HCT116 (cell line): Measurements from ENCODE around the gene STKLD1. TPM values are rescaled to one million over a fixed set of nuclear protein-coding genes. Genes with fewer than 3 reads are reported as not detected.

Experiments
- ATAC-seq: fragments of 200-7000 bp; cut with Tn5 transposase; 2 replicates; pipeline ENCODE4 v1.9.1; 2020; ENCODE audit warnings: mild to moderate bottlenecking, moderate library complexity
- BruUV-seq: library from RNA; stranded (reverse); fragments of 400-500 nt; replicated peaks from 2 replicates; lab custom pipeline; 2021; lab: Mats Ljungman, UMichigan
- CTCF ChIA-PET: fragments of 300-600 bp; sonication (Branson Sonifier 250); formaldehyde crosslinking; loops from one replicate; lab custom pipeline; 2021; ENCODE audit warnings: antibody characterized with exemption; lab: Charles Lee
- POLR2A ChIA-PET: fragments of 300-600, 350-600 bp; sonication (Branson Sonifier 250); formaldehyde crosslinking; loops from one replicate; lab custom pipeline; 2021; ENCODE audit warnings: antibody characterized with exemption; lab: Charles Lee
- RAD21 ChIA-PET, 2 experiments: fragments of 300-600 bp; sonication (Branson Sonifier 250); formaldehyde crosslinking; loops; one replicate each; lab custom pipeline; 2023; ENCODE audit warnings: low total read pairs in 2 of 2; ENCODE audit not compliant: uncharacterized antibody in 2 of 2, unreplicated experiment in 2 of 2, low non-redundant PET in 1 of 2; lab: Charles Lee
- DNase-seq: peaks from one replicate; pipeline ENCODE4 v3.0.0-alpha.2; 2010; ENCODE audit warnings: low read depth, low spot score
- H2AFZ ChIP-seq: fragments of 200-600 bp; shearing (Covaris generic), sonication (generic); 2 replicates; pipeline ENCODE4 v1.6.1; 2017; ENCODE audit warnings: low read depth, mixed run types, mixed read lengths, antibody characterized with exemption, low read length; ENCODE audit not compliant: poor library complexity, severe bottlenecking
- H3K27ac ChIP-seq: 2 replicates; pipeline ENCODE4 v1.5.1; 2012; ENCODE audit warnings: low read depth, low read length
- H3K27me3 ChIP-seq: fragments of 200-600 bp; sonication (generic); 2 replicates; pipeline ENCODE4 v1.6.1; 2016; ENCODE audit warnings: mixed run types, low read length, mixed read lengths; ENCODE audit not compliant: insufficient read depth
- H3K36me3 ChIP-seq, 2 experiments: fragments of 200-500 bp in 1 of 2; fragments of 200-600 bp in 1 of 2; sonication (Bioruptor generic) in 1 of 2; sonication (generic) in 1 of 2; 2 replicates each; pipeline versions ENCODE4 v1.5.1 to v1.6.1; 2014 to 2016; ENCODE audit warnings: low read length in 2 of 2, inconsistent platforms in 1 of 2, mixed read lengths in 1 of 2, mixed run types in 1 of 2; ENCODE audit not compliant: insufficient read depth in 2 of 2, control insufficient read depth in 1 of 2
- H3K4me1 ChIP-seq, 2 experiments: fragments of 200-600 bp in 1 of 2; sonication (generic) in 1 of 2; 2 replicates each; pipeline versions ENCODE4 v1.5.1 to v1.6.1; 2012 to 2017; ENCODE audit warnings: low read length in 2 of 2, inconsistent platforms in 1 of 2, mild to moderate bottlenecking in 1 of 2, mixed read lengths in 1 of 2, mixed run types in 1 of 2, moderate library complexity in 1 of 2; ENCODE audit not compliant: insufficient read depth in 2 of 2, control insufficient read depth in 1 of 2
- H3K4me2 ChIP-seq: fragments of 200-600 bp; sonication (generic); 2 replicates; pipeline ENCODE4 v1.6.1; 2017; ENCODE audit warnings: mixed run types, low read length, mixed read lengths
- H3K4me3 ChIP-seq, 2 experiments: fragments of 200-600 bp in 1 of 2; sonication (generic) in 1 of 2; replicated peaks in 1 of 2; 2 replicates each; pipeline ENCODE4 v1.5.1; 2011 to 2016; ENCODE audit warnings: low read length in 2 of 2, control low read depth in 1 of 2, low read depth in 1 of 2, mild to moderate bottlenecking in 1 of 2, mixed read lengths in 1 of 2, mixed run types in 1 of 2
- H3K79me2 ChIP-seq: fragments of 200-600 bp; sonication (generic); 2 replicates; pipeline ENCODE4 v1.6.1; 2017; ENCODE audit warnings: mild to moderate bottlenecking, mixed run types, low read length, moderate library complexity, mixed read lengths; ENCODE audit not compliant: insufficient read depth
- H3K9ac ChIP-seq: fragments of 200-600 bp; sonication (generic); 2 replicates; pipeline ENCODE4 v1.6.1; 2016; ENCODE audit warnings: low read length, mixed read lengths
- H3K9me2 ChIP-seq: fragments of 200-600 bp; sonication (generic), shearing (Covaris generic); 2 replicates; pipeline ENCODE4 v1.6.1; 2017; ENCODE audit warnings: mixed run types, mild to moderate bottlenecking, moderate library complexity; ENCODE audit not compliant: insufficient read depth
- H3K9me3 ChIP-seq, 2 experiments: fragments of 200-500 bp in 1 of 2; fragments of 200-600 bp in 1 of 2; sonication (Bioruptor generic) in 1 of 2; sonication (generic) in 1 of 2; 2 replicates each; pipeline ENCODE4 v1.6.1; 2014 to 2017; ENCODE audit warnings: low read length in 2 of 2, mixed read lengths in 2 of 2, inconsistent platforms in 1 of 2, low read depth in 1 of 2, mild to moderate bottlenecking in 1 of 2, mixed run types in 1 of 2, moderate library complexity in 1 of 2; ENCODE audit not compliant: control insufficient read depth in 1 of 2, insufficient read depth in 1 of 2
- H4K20me1 ChIP-seq: fragments of 200-600 bp; sonication (generic), shearing (Covaris generic); 2 replicates; pipeline ENCODE4 v1.6.1; 2017; ENCODE audit warnings: mixed run types, mild to moderate bottlenecking, moderate library complexity; ENCODE audit not compliant: insufficient read depth
- CTCF ChIP-seq, 3 experiments: fragments of 200-600 bp in 1 of 3; sonication (generic) in 1 of 3; IDR thresholded peaks in 2 of 3; conservative IDR thresholded peaks in 1 of 3; 2 replicates each; pipeline ENCODE4 v1.5.1; 2012 to 2017; ENCODE audit warnings: low read depth in 2 of 3, low read length in 2 of 3, antibody characterized with exemption in 1 of 3, borderline replicate concordance in 1 of 3, control low read depth in 1 of 3, mild to moderate bottlenecking in 1 of 3, mixed read lengths in 1 of 3, mixed run types in 1 of 3, moderate library complexity in 1 of 3; ENCODE audit not compliant: insufficient read depth in 1 of 3
- ELF1 ChIP-seq: IDR thresholded peaks from 2 replicates; pipeline ENCODE4 v1.6.1; 2012; ENCODE audit warnings: low read depth, borderline replicate concordance
- EZH2phosphoT487 ChIP-seq: fragments of 200-600 bp; IDR thresholded peaks from 2 replicates; pipeline ENCODE4 v1.6.1; 2018; ENCODE audit warnings: antibody characterized with exemption, borderline replicate concordance
- FOSL1 ChIP-seq: IDR thresholded peaks from 2 replicates; pipeline ENCODE4 v1.6.1; 2012; ENCODE audit warnings: low read depth
- JUND ChIP-seq: IDR thresholded peaks from 2 replicates; pipeline ENCODE4 v1.6.1; 2012
- POLR2A ChIP-seq: IDR thresholded peaks from 2 replicates; pipeline ENCODE4 v1.7.0; 2011; ENCODE audit warnings: borderline replicate concordance; ENCODE audit not compliant: insufficient read depth, insufficient read length; ENCODE audit errors: extremely low read depth
- REST ChIP-seq: IDR thresholded peaks from 2 replicates; pipeline ENCODE4 v1.6.1; 2012; ENCODE audit warnings: low read depth
- TCF7L2 ChIP-seq: IDR thresholded peaks from 2 replicates; pipeline ENCODE4 v1.7.0; 2011; ENCODE audit warnings: borderline replicate concordance, inconsistent platforms; ENCODE audit not compliant: insufficient read depth, insufficient read length; ENCODE audit errors: extremely low read depth
- YY1 ChIP-seq: IDR thresholded peaks from 2 replicates; pipeline ENCODE4 v1.6.1; 2011; ENCODE audit warnings: low read length, low read depth, moderate library complexity, mild to moderate bottlenecking; ENCODE audit not compliant: insufficient replicate concordance; ENCODE audit errors: extremely low read depth
- ZBTB33 ChIP-seq: IDR thresholded peaks from 2 replicates; pipeline ENCODE4 v1.6.1; 2011; ENCODE audit warnings: mild to moderate bottlenecking, low read length, moderate library complexity; ENCODE audit not compliant: insufficient replicate concordance; ENCODE audit errors: extremely low read depth
- ZFX ChIP-seq: fragments of 450-650 bp; IDR thresholded peaks from 2 replicates; pipeline ENCODE4 v1.6.1; 2017
- intact Hi-C: fragments of 100-400 bp; cut with micrococcal nuclease; formaldehyde crosslinking; loops from 2 replicates; pipeline ENCODE4 v1.10.0; 2022
- total RNA-seq: library from RNA; stranded (reverse); gene quantifications from one replicate; pipeline ENCODE4 v1.2.1, GENCODE V29; 2021; ENCODE audit not compliant: unreplicated experiment

Gene STKLD1
- total RNA-seq, 1 experiment from 2014 or later = 0.37 TPM

GRCh38 chr9:133454325-133454724, 78.2 kb downstream of the STKLD1 start:
- Histone ChIP-seq H3K9me2 (no peaks in the 10 kb centered on the region), H3K79me2 (no peaks in the 10 kb centered on the region)
- ATAC-seq = no peak

More at GRCh38 chr9:133454325-133454724, 78.2 kb downstream of the STKLD1 start:
- Histone ChIP-seq H3K4me2 (no peak overlapping the region), H3K9me3 (no peaks in the 10 kb centered on the region), H3K4me1 (peaks cover 21% of the 10 kb centered on the region in 2 experiments), H2AFZ (no peak overlapping the region), H3K27ac (no peak overlapping the region), H3K9ac (no peak overlapping the region), H4K20me1 (no peaks in the 10 kb centered on the region), H3K27me3 (no peaks in the 10 kb centered on the region), H3K4me3 (no peak overlapping the region), H3K36me3 (no peaks in the 10 kb centered on the region)
- ChIA-PET RAD21 (no interaction called here), CTCF (no interaction called here), POLR2A (no interaction called here)
- no peak for TF ChIP-seq REST
- TF ChIP-seq YY1 = no peak
- TF ChIP-seq ZBTB33 = no peak
- TF ChIP-seq CTCF (IDR thresholded peaks at IDR 0.05 in 2 of 3, conservative IDR thresholded peaks at IDR 0.05 in 1 of 3; ENCODE audit: borderline replicate concordance in 1 of 3, insufficient read depth in 1 of 3, low read depth in 2 of 3, low read length in 2 of 3) = no peak
- TF ChIP-seq JUND = no peak
- no peak for TF ChIP-seq FOSL1
- TF ChIP-seq POLR2A = no peak
- no peak for TF ChIP-seq ZFX
- no peak for TF ChIP-seq ELF1
- TF ChIP-seq TCF7L2 = no peak
- TF ChIP-seq EZH2phosphoT487 = no peak
- BruUV-seq = no TSS peak
- no peak for DNase-seq
- intact Hi-C loops = no loop called here
